Activated CD4-positive, alpha-beta T cell treated with anti-CD3 and anti-CD28 coated beads, Interleukin-2, amount 10 ng/mL, durations not matched to agents 24 days and 14 days (primary cell): ENCODE results near the gene CENPX. TPM values are rescaled to one million over a fixed set of nuclear protein-coding genes. Genes with fewer than 3 reads are reported as not detected.
"Not testable (repeated sequence)": the region's sequence is repeated elsewhere in the genome, so short reads cannot be mapped to it uniquely, and the experiment has no call there.

Source experiments
- DNase-seq: peaks from one replicate; pipeline ENCODE4 v3.0.0; 2022
- H3K27ac Mint-ChIP-seq: one replicate; pipeline ENCODE4 v1.8.0; 2022; ENCODE audit warnings: mild to moderate bottlenecking, mixed read lengths
- H3K27me3 Mint-ChIP-seq: one replicate; pipeline ENCODE4 v1.8.0; 2022; ENCODE audit warnings: mixed read lengths
- H3K36me3 Mint-ChIP-seq: one replicate; pipeline ENCODE4 v1.8.0; 2022; ENCODE audit warnings: low read depth, mild to moderate bottlenecking, mixed read lengths
- H3K4me1 Mint-ChIP-seq: one replicate; pipeline ENCODE4 v1.8.0; 2021; ENCODE audit warnings: mixed read lengths
- H3K4me3 Mint-ChIP-seq: one replicate; pipeline ENCODE4 v1.8.0; 2022; ENCODE audit warnings: mild to moderate bottlenecking, moderate library complexity, mixed read lengths
- H3K9me3 Mint-ChIP-seq: one replicate; pipeline ENCODE4 v1.8.0; 2021; ENCODE audit warnings: mixed read lengths
- intact Hi-C: fragments of 100-400 bp; cut with micrococcal nuclease; formaldehyde crosslinking; loops from one replicate; pipeline ENCODE4 v1.15.1; 2023
- total RNA-seq: library from RNA; stranded (reverse); gene quantifications from 2 replicates; pipeline ENCODE4 v1.2.3, GENCODE V29; 2022

CENPX gene
- total RNA-seq, 1 donor from 2014 or later: 123 TPM

GRCh38 chr17:82038796-82039409 is 16.2 kb upstream of the CENPX start:
- DNase-seq, H3K9me3 Mint-ChIP-seq, H3K27me3 Mint-ChIP-seq, intact Hi-C loops, H3K36me3 Mint-ChIP-seq, H3K27ac Mint-ChIP-seq: not testable (repeated sequence)
- Mint-ChIP-seq H3K4me1 (peaks cover 17% of the 10 kb centered on the region), H3K4me3 (peak overlapping the region; percentile 34)

- H3K4me3 Mint-ChIP-seq: peak overlapping the region; percentile 83
- no peaks in the 10 kb centered on the region for H3K9me3 Mint-ChIP-seq
- peaks cover 8% of the 10 kb centered on the region for H3K36me3 Mint-ChIP-seq
- intact Hi-C loops: loop anchor here (1.0 to 2.0 kb wide), 4 partner anchors 13 to 61 kb away; partner anchors contain the start of genes ASPSCR1, FASN, GPS1 and LRRC45
- H3K27ac Mint-ChIP-seq: peak overlapping the region; percentile 96
- H3K4me1 Mint-ChIP-seq: peaks cover 18% of the 10 kb centered on the region
- no peak for DNase-seq
- peaks cover 2% of the 10 kb centered on the region for H3K27me3 Mint-ChIP-seq
Measured at GRCh38 chr17:82037889-82038195, 15.2 kb upstream of the CENPX start.

- DNase-seq: peak; percentile 99
- peak within 1 kb of the TSS; percentile 83 for H3K4me3 Mint-ChIP-seq
- peak within 1 kb of the TSS; percentile 96 for H3K27ac Mint-ChIP-seq
- peaks cover 2% of the 10 kb centered on the region for H3K27me3 Mint-ChIP-seq
- intact Hi-C loops: loop anchor here (1.0 to 2.0 kb wide), 4 partner anchors 14 to 61 kb away; partner anchors contain the start of genes ASPSCR1, FASN, GPS1 and LRRC45
- H3K36me3 Mint-ChIP-seq: peaks cover 8% of the 10 kb centered on the region
- H3K9me3 Mint-ChIP-seq: no peaks in the 10 kb centered on the region
- peaks cover 19% of the 10 kb centered on the region for H3K4me1 Mint-ChIP-seq
Measured at GRCh38 chr17:82037092-82037888, 14.6 kb upstream of the CENPX start, which contains the start of gene DCXR. Gene DCXR (minus strand): TSS chr17:82037697. CDS start chr17:82037682, 15 bp downstream.

GRCh38 chr17:82036634-82037091 is 14.0 kb upstream of the CENPX start:
- Mint-ChIP-seq H3K27me3 (peaks cover 2% of the 10 kb centered on the region), H3K4me3 (peak overlapping the region; percentile 83), H3K36me3 (peaks cover 8% of the 10 kb centered on the region), H3K27ac (peak overlapping the region; percentile 56), H3K4me1 (peaks cover 19% of the 10 kb centered on the region), H3K9me3 (no peaks in the 10 kb centered on the region)
- intact Hi-C loops: loop anchor here (1.0 to 2.0 kb wide), 4 partner anchors 13 to 62 kb away; partner anchors contain the start of genes ASPSCR1, FASN, GPS1 and LRRC45
- DNase-seq: no peak

GRCh38 chr17:82035956-82036633 is 13.4 kb upstream of the CENPX start:
- Mint-ChIP-seq H3K27ac (peak overlapping the region; percentile 15), H3K4me3 (peak overlapping the region; percentile 83), H3K4me1 (peaks cover 19% of the 10 kb centered on the region), H3K36me3 (peaks cover 8% of the 10 kb centered on the region), H3K27me3 (peaks cover 2% of the 10 kb centered on the region), H3K9me3 (no peaks in the 10 kb centered on the region)
- DNase-seq: no peak
- intact Hi-C loops: loop anchor here (2.0 kb wide), 2 partner anchors 15 to 59 kb away; partner anchors contain the start of genes ASPSCR1, GPS1 and RFNG

GRCh38 chr17:82035488-82035887 is 12.8 kb upstream of the CENPX start:
- Mint-ChIP-seq H3K27me3 (peaks cover 2% of the 10 kb centered on the region), H3K4me3 (peak overlapping the region; percentile 83), H3K9me3 (no peaks in the 10 kb centered on the region), H3K4me1 (peaks cover 19% of the 10 kb centered on the region), H3K36me3 (peaks cover 8% of the 10 kb centered on the region), H3K27ac (peak overlapping the region; percentile 65)
- intact Hi-C loops: no loop called here
- DNase-seq: no peak

- H3K36me3 Mint-ChIP-seq: peaks cover 12% of the 10 kb centered on the region
- peak overlapping the region; percentile 83 for H3K4me3 Mint-ChIP-seq
Measured at GRCh38 chr17:82034371-82035011, 11.8 kb upstream of the CENPX start.

GRCh38 chr17:82033359-82034085 is 10.8 kb upstream of the CENPX start:
- Mint-ChIP-seq H3K27ac (no peak overlapping the region), H3K9me3 (no peaks in the 10 kb centered on the region), H3K36me3 (peaks cover 12% of the 10 kb centered on the region), H3K27me3 (no peaks in the 10 kb centered on the region), H3K4me1 (peaks cover 15% of the 10 kb centered on the region), H3K4me3 (peak overlapping the region; percentile 76)
- intact Hi-C loops: no loop called here
- no peak for DNase-seq

More at GRCh38 chr17:82034371-82035011, 11.8 kb upstream of the CENPX start:
- no peaks in the 10 kb centered on the region for H3K27me3 Mint-ChIP-seq
- DNase-seq: no peak
- H3K4me1 Mint-ChIP-seq: peaks cover 21% of the 10 kb centered on the region
- intact Hi-C loops: no loop called here
- no peak overlapping the region for H3K27ac Mint-ChIP-seq
- no peaks in the 10 kb centered on the region for H3K9me3 Mint-ChIP-seq

- no peaks in the 10 kb centered on the region for H3K9me3 Mint-ChIP-seq
- intact Hi-C loops: no loop called here
- H3K27me3 Mint-ChIP-seq: no peaks in the 10 kb centered on the region
- H3K27ac Mint-ChIP-seq: no peak overlapping the region
- H3K4me1 Mint-ChIP-seq: peaks cover 12% of the 10 kb centered on the region
- peaks cover 15% of the 10 kb centered on the region for H3K36me3 Mint-ChIP-seq
- H3K4me3 Mint-ChIP-seq: peak overlapping the region; percentile 57
- peak; percentile 88 for DNase-seq
Measured at GRCh38 chr17:82031885-82032627, 9.4 kb upstream of the CENPX start.

GRCh38 chr17:82031303-82031884 is 8.7 kb upstream of the CENPX start, which contains the start of gene RAC3:
Gene RAC3 (plus strand): TSS chr17:82031678. CDS start chr17:82031762, 84 bp downstream.
- Mint-ChIP-seq H3K27me3 (no peaks in the 10 kb centered on the region), H3K36me3 (peaks cover 17% of the 10 kb centered on the region), H3K9me3 (no peaks in the 10 kb centered on the region), H3K27ac (peak within 1 kb of the TSS; percentile 80), H3K4me3 (peak within 1 kb of the TSS; percentile 87), H3K4me1 (peaks cover 13% of the 10 kb centered on the region)
- intact Hi-C loops: no loop called here
- DNase-seq: peak; percentile 69

- Mint-ChIP-seq H3K4me1 (peaks cover 13% of the 10 kb centered on the region), H3K4me3 (peak overlapping the region; percentile 87), H3K27me3 (no peaks in the 10 kb centered on the region), H3K36me3 (peaks cover 18% of the 10 kb centered on the region), H3K27ac (peak overlapping the region; percentile 80), H3K9me3 (no peaks in the 10 kb centered on the region)
- intact Hi-C loops: loop anchor here (1.0 kb wide), 1 partner anchor 124 kb away; no protein-coding TSS in a partner anchor
- peak; percentile 97 for DNase-seq
Measured at GRCh38 chr17:82030470-82031302, 8.0 kb upstream of the CENPX start.
